ENCODE measurements around the gene SPP1. TPM values are rescaled to one million over a fixed set of nuclear protein-coding genes. Genes with fewer than 3 reads are reported as not detected.

SPP1 gene
- total RNA-seq: 7.6 and 16.2 TPM in 2 replicates

- Histone ChIP-seq H3K79me2 (ENCODE audit: insufficient read depth, low read length) (no peaks in the 10 kb centered on the region), H3K27ac (ENCODE audit: low read depth, low read length) (no peak within 1 kb of the TSS), H2AFZ (ENCODE audit: low read length) (peak within 1 kb of the TSS; percentile 64), H3K36me3 (ENCODE audit: insufficient read depth, low read length) (no peaks in the 10 kb centered on the region), H3K27me3 (ENCODE audit: insufficient read depth, low read length) (peaks cover 10% of the 10 kb centered on the region), H3K4me2 (ENCODE audit: insufficient read depth, low read length) (peak within 1 kb of the TSS; percentile 62), H3K4me1 (ENCODE audit: insufficient read depth, low read length) (peaks cover 18% of the 10 kb centered on the region), H4K20me1 (ENCODE audit: insufficient read depth, low read length) (no peaks in the 10 kb centered on the region), H3K9me3 (ENCODE audit: low read depth, low read length) (no peaks in the 10 kb centered on the region), H3K4me3 (ENCODE audit: insufficient read depth, low read length) (peak within 1 kb of the TSS; percentile 38)
- TF ChIP-seq CTCF (IDR thresholded peaks at IDR 0.05; ENCODE audit: extremely low read depth, low read depth, low read length): no peak
- no peak for DNase-seq (ENCODE audit: insufficient read length, low spot score, missing footprints)
These were observed at the start of gene SPP1 for GRCh38 chr4:87975466-87975865. TSS of gene SPP1 (plus strand) at chr4:87975714. CDS start at chr4:87976896, 1,182 bp downstream.

GRCh38 chr4:87926554-87927098 is 48.9 kb upstream of the SPP1 start:
- no peak for TF ChIP-seq CTCF (IDR thresholded peaks at IDR 0.05; ENCODE audit: extremely low read depth, low read depth, low read length)
- Histone ChIP-seq H4K20me1 (ENCODE audit: insufficient read depth, low read length) (no peaks in the 10 kb centered on the region), H3K36me3 (ENCODE audit: insufficient read depth, low read length) (no peaks in the 10 kb centered on the region), H3K4me2 (ENCODE audit: insufficient read depth, low read length) (no peak overlapping the region), H2AFZ (ENCODE audit: low read length) (no peak overlapping the region), H3K9me3 (ENCODE audit: low read depth, low read length) (no peaks in the 10 kb centered on the region), H3K79me2 (ENCODE audit: insufficient read depth, low read length) (no peaks in the 10 kb centered on the region), H3K27me3 (ENCODE audit: insufficient read depth, low read length) (no peaks in the 10 kb centered on the region), H3K4me3 (ENCODE audit: insufficient read depth, low read length) (no peak overlapping the region), H3K4me1 (ENCODE audit: insufficient read depth, low read length) (no peaks in the 10 kb centered on the region), H3K27ac (ENCODE audit: low read depth, low read length) (no peak overlapping the region)
- DNase-seq (ENCODE audit: insufficient read length, low spot score, missing footprints): no peak

GRCh38 chr4:87930629-87931028 is 44.9 kb upstream of the SPP1 start:
- Histone ChIP-seq H3K36me3 (ENCODE audit: insufficient read depth, low read length) (no peaks in the 10 kb centered on the region), H2AFZ (ENCODE audit: low read length) (no peak overlapping the region), H4K20me1 (ENCODE audit: insufficient read depth, low read length) (no peaks in the 10 kb centered on the region), H3K79me2 (ENCODE audit: insufficient read depth, low read length) (no peaks in the 10 kb centered on the region), H3K27me3 (ENCODE audit: insufficient read depth, low read length) (no peaks in the 10 kb centered on the region), H3K27ac (ENCODE audit: low read depth, low read length) (no peak overlapping the region), H3K4me2 (ENCODE audit: insufficient read depth, low read length) (no peak overlapping the region), H3K4me1 (ENCODE audit: insufficient read depth, low read length) (no peaks in the 10 kb centered on the region), H3K4me3 (ENCODE audit: insufficient read depth, low read length) (no peak overlapping the region), H3K9me3 (ENCODE audit: low read depth, low read length) (no peaks in the 10 kb centered on the region)
- no peak for TF ChIP-seq CTCF (IDR thresholded peaks at IDR 0.05; ENCODE audit: extremely low read depth, low read depth, low read length)
- DNase-seq (ENCODE audit: insufficient read length, low spot score, missing footprints): no peak

GRCh38 chr4:87931932-87932331 is 43.6 kb upstream of the SPP1 start:
- H2AFZ ChIP-seq (ENCODE audit: low read length): no peak overlapping the region
- H3K27me3 ChIP-seq (ENCODE audit: insufficient read depth, low read length): no peaks in the 10 kb centered on the region
- no peak overlapping the region for H3K27ac ChIP-seq (ENCODE audit: low read depth, low read length)
- DNase-seq (ENCODE audit: insufficient read length, low spot score, missing footprints): no peak
- no peaks in the 10 kb centered on the region for H3K9me3 ChIP-seq (ENCODE audit: low read depth, low read length)
- no peak overlapping the region for H3K4me3 ChIP-seq (ENCODE audit: insufficient read depth, low read length)
- H3K36me3 ChIP-seq (ENCODE audit: insufficient read depth, low read length): no peaks in the 10 kb centered on the region
- TF ChIP-seq CTCF (IDR thresholded peaks at IDR 0.05; ENCODE audit: extremely low read depth, low read depth, low read length): no peak
- no peaks in the 10 kb centered on the region for H3K79me2 ChIP-seq (ENCODE audit: insufficient read depth, low read length)
- no peaks in the 10 kb centered on the region for H3K4me1 ChIP-seq (ENCODE audit: insufficient read depth, low read length)
- H3K4me2 ChIP-seq (ENCODE audit: insufficient read depth, low read length): no peak overlapping the region
- H4K20me1 ChIP-seq (ENCODE audit: insufficient read depth, low read length): no peaks in the 10 kb centered on the region

Measured in osteoblast (primary cell).